ENCODE data around the gene SLC35A4. TPM values are rescaled to one million over a fixed set of nuclear protein-coding genes. Genes with fewer than 3 reads are reported as not detected.

SLC35A4 gene
- total and polyA plus RNA-seq, 4 donors, result 24.9 to 43.4 (median 32.2) TPM

GRCh38 chr5:140563596-140563995 is 1.0 kb upstream of the SLC35A4 start:
- Histone ChIP-seq H3K27me3 (ENCODE audit: control insufficient read depth in 1 of 2, insufficient read depth in 2 of 2, low read length in 1 of 2) (no peaks in the 10 kb centered on the region), H3K4me3 (ENCODE audit: low read length in 2 of 2) (peak overlapping the region; percentile 36 to 69), H3K4me1 (ENCODE audit: control insufficient read depth in 1 of 2, insufficient read depth in 2 of 2, low read length in 2 of 2) (no peaks in the 10 kb centered on the region), H3K27ac (ENCODE audit: low read depth in 1 of 2, low read length in 2 of 2) (peak overlapping the region in 1 of 2 donors; percentile 91), H3K36me3 (ENCODE audit: control insufficient read depth in 1 of 2, insufficient read depth in 2 of 2, low read length in 1 of 2) (no peaks in the 10 kb centered on the region), H3K9me3 (ENCODE audit: control insufficient read depth, low read length) (no peaks in the 10 kb centered on the region)
- intact Hi-C loops (cut with DNase I), result loop anchor here in 1 of 2 donors (5.0 to 10.0 kb wide), 2 partner anchors 74 to 141 kb away; partner anchors contain the start of genes TMCO6 and ZMAT2
- ATAC-seq (ENCODE audit: low FRiP score) (no peak), DNase-seq (no peak)
- 54 to 63% methylated on average over 8 of the region's 8 CpGs for WGBS, 2 donors

GRCh38 chr5:140565024-140565779 is 574 bp downstream of the SLC35A4 start:
- intact Hi-C loops (cut with DNase I), result loop anchor here in 1 of 2 donors (2.0 to 10.0 kb wide), 2 partner anchors 140 to 164 kb away; partner anchors contain the start of genes ANKHD1 and ZMAT2
- Histone ChIP-seq H3K36me3 (ENCODE audit: control insufficient read depth in 1 of 2, insufficient read depth in 2 of 2, low read length in 1 of 2) (no peaks in the 10 kb centered on the region), H3K9me3 (ENCODE audit: control insufficient read depth, low read length) (no peaks in the 10 kb centered on the region), H3K27me3 (ENCODE audit: control insufficient read depth in 1 of 2, insufficient read depth in 2 of 2, low read length in 1 of 2) (no peaks in the 10 kb centered on the region), H3K27ac (ENCODE audit: low read depth in 1 of 2, low read length in 2 of 2) (peak overlapping the region in 1 of 2 donors; percentile 47), H3K4me3 (ENCODE audit: low read length in 2 of 2) (peak overlapping the region; percentile 18 to 64), H3K4me1 (ENCODE audit: control insufficient read depth in 1 of 2, insufficient read depth in 2 of 2, low read length in 2 of 2) (no peaks in the 10 kb centered on the region)
- 5 to 7% methylated on average over 13 of the region's 13 CpGs for WGBS, 2 donors
- DNase-seq, result no peak
- no peak for ATAC-seq (ENCODE audit: low FRiP score)

- no peak for DNase-seq
- Histone ChIP-seq H3K4me1 (ENCODE audit: control insufficient read depth in 1 of 2, insufficient read depth in 2 of 2, low read length in 2 of 2) (no peaks in the 10 kb centered on the region), H3K36me3 (ENCODE audit: control insufficient read depth in 1 of 2, insufficient read depth in 2 of 2, low read length in 1 of 2) (no peaks in the 10 kb centered on the region), H3K9me3 (ENCODE audit: control insufficient read depth, low read length) (no peaks in the 10 kb centered on the region), H3K27ac (ENCODE audit: low read depth in 1 of 2, low read length in 2 of 2) (no peak overlapping the region), H3K27me3 (ENCODE audit: control insufficient read depth in 1 of 2, insufficient read depth in 2 of 2, low read length in 1 of 2) (no peaks in the 10 kb centered on the region), H3K4me3 (ENCODE audit: low read length in 2 of 2) (no peak overlapping the region)
- no peak for ATAC-seq (ENCODE audit: low FRiP score)
- intact Hi-C loops (cut with DNase I), result loop anchor here (2.0 to 10.0 kb wide), 3 partner anchors 67 to 165 kb away; partner anchors contain the start of genes ANKHD1 (in 1 of the 2), CD14 (in 1 of the 2) and ZMAT2 (in 1 of the 2)
- WGBS, 2 donors, result 79% methylated on average over 4 of the region's 4 CpGs
Measured at GRCh38 chr5:140565780-140566095, 1.1 kb downstream of the SLC35A4 start.

GRCh38 chr5:140566665-140567064 is 2.0 kb downstream of the SLC35A4 start:
- H3K4me1 ChIP-seq (ENCODE audit: control insufficient read depth in 1 of 2, insufficient read depth in 2 of 2, low read length in 2 of 2), result no peaks in the 10 kb centered on the region
- WGBS, 2 donors, result 91 to 94% methylated on average over 5 of the region's 5 CpGs
- no peak for ATAC-seq (ENCODE audit: low FRiP score)
- H3K27me3 ChIP-seq (ENCODE audit: control insufficient read depth in 1 of 2, insufficient read depth in 2 of 2, low read length in 1 of 2), result no peaks in the 10 kb centered on the region
- no peak overlapping the region for H3K27ac ChIP-seq (ENCODE audit: low read depth in 1 of 2, low read length in 2 of 2)
- DNase-seq, result no peak
- no peak overlapping the region for H3K4me3 ChIP-seq (ENCODE audit: low read length in 2 of 2)
- H3K36me3 ChIP-seq (ENCODE audit: control insufficient read depth in 1 of 2, insufficient read depth in 2 of 2, low read length in 1 of 2), result no peaks in the 10 kb centered on the region
- intact Hi-C loops (cut with DNase I), result loop anchor here (2.0 to 10.0 kb wide), 2 partner anchors 66 to 138 kb away; partner anchors contain the start of genes CD14 (in 1 of the 2) and ZMAT2 (in 1 of the 2)
- H3K9me3 ChIP-seq (ENCODE audit: control insufficient read depth, low read length), result no peaks in the 10 kb centered on the region

- ATAC-seq (ENCODE audit: low FRiP score), result no peak
- intact Hi-C loops (cut with DNase I), result loop anchor here (2.0 to 10.0 kb wide), 2 partner anchors 66 to 138 kb away; partner anchors contain the start of genes CD14 (in 1 of the 2) and ZMAT2 (in 1 of the 2)
- H3K9me3 ChIP-seq (ENCODE audit: control insufficient read depth, low read length), result no peaks in the 10 kb centered on the region
- no peak overlapping the region for H3K27ac ChIP-seq (ENCODE audit: low read depth in 1 of 2, low read length in 2 of 2)
- no peaks in the 10 kb centered on the region for H3K27me3 ChIP-seq (ENCODE audit: control insufficient read depth in 1 of 2, insufficient read depth in 2 of 2, low read length in 1 of 2)
- no peaks in the 10 kb centered on the region for H3K36me3 ChIP-seq (ENCODE audit: control insufficient read depth in 1 of 2, insufficient read depth in 2 of 2, low read length in 1 of 2)
- H3K4me3 ChIP-seq (ENCODE audit: low read length in 2 of 2), result no peak overlapping the region
- 88% methylated on average over 22 of the region's 22 CpGs for WGBS, 2 donors
- H3K4me1 ChIP-seq (ENCODE audit: control insufficient read depth in 1 of 2, insufficient read depth in 2 of 2, low read length in 2 of 2), result no peaks in the 10 kb centered on the region
- no peak for DNase-seq
Measured at GRCh38 chr5:140567136-140567818, 2.6 kb downstream of the SLC35A4 start.

GRCh38 chr5:140567871-140568270 is 3.2 kb downstream of the SLC35A4 start:
- DNase-seq (no peak), ATAC-seq (ENCODE audit: low FRiP score) (no peak)
- no peaks in the 10 kb centered on the region for H3K4me1 ChIP-seq (ENCODE audit: control insufficient read depth in 1 of 2, insufficient read depth in 2 of 2, low read length in 2 of 2)
- H3K4me3 ChIP-seq (ENCODE audit: low read length in 2 of 2), result no peak overlapping the region
- WGBS, 2 donors, result 95 to 97% methylated on average over 13 of the region's 13 CpGs
- H3K27me3 ChIP-seq (ENCODE audit: control insufficient read depth in 1 of 2, insufficient read depth in 2 of 2, low read length in 1 of 2), result no peaks in the 10 kb centered on the region
- H3K9me3 ChIP-seq (ENCODE audit: control insufficient read depth, low read length), result no peaks in the 10 kb centered on the region
- intact Hi-C loops (cut with DNase I), result loop anchor here (2.0 to 10.0 kb wide), 2 partner anchors 65 to 137 kb away; partner anchors contain the start of genes CD14 (in 1 of the 2) and ZMAT2 (in 1 of the 2)
- no peak overlapping the region for H3K27ac ChIP-seq (ENCODE audit: low read depth in 1 of 2, low read length in 2 of 2)
- H3K36me3 ChIP-seq (ENCODE audit: control insufficient read depth in 1 of 2, insufficient read depth in 2 of 2, low read length in 1 of 2), result no peaks in the 10 kb centered on the region

- Histone ChIP-seq H3K27me3 (ENCODE audit: control insufficient read depth in 1 of 2, insufficient read depth in 2 of 2, low read length in 1 of 2) (no peaks in the 10 kb centered on the region), H3K9me3 (ENCODE audit: control insufficient read depth, low read length) (no peaks in the 10 kb centered on the region), H3K4me1 (ENCODE audit: control insufficient read depth in 1 of 2, insufficient read depth in 2 of 2, low read length in 2 of 2) (no peaks in the 10 kb centered on the region), H3K36me3 (ENCODE audit: control insufficient read depth in 1 of 2, insufficient read depth in 2 of 2, low read length in 1 of 2) (no peaks in the 10 kb centered on the region), H3K4me3 (ENCODE audit: low read length in 2 of 2) (no peak overlapping the region), H3K27ac (ENCODE audit: low read depth in 1 of 2, low read length in 2 of 2) (no peak overlapping the region)
- intact Hi-C loops (cut with DNase I), result loop anchor here in 1 of 2 donors (10.0 kb wide), 1 partner anchor 136 kb away; the partner anchor contains the start of gene ZMAT2
- WGBS, 2 donors, result 91 to 97% methylated on average over 2 of the region's 2 CpGs
- no peak for ATAC-seq (ENCODE audit: low FRiP score)
- no peak for DNase-seq
Measured at GRCh38 chr5:140568443-140569063, 3.9 kb downstream of the SLC35A4 start.

- no peaks in the 10 kb centered on the region for H3K36me3 ChIP-seq (ENCODE audit: control insufficient read depth in 1 of 2, insufficient read depth in 2 of 2, low read length in 1 of 2)
- no peaks in the 10 kb centered on the region for H3K27me3 ChIP-seq (ENCODE audit: control insufficient read depth in 1 of 2, insufficient read depth in 2 of 2, low read length in 1 of 2)
- H3K27ac ChIP-seq (ENCODE audit: low read depth in 1 of 2, low read length in 2 of 2), result no peak overlapping the region
- intact Hi-C loops (cut with DNase I), result loop anchor here in 1 of 2 donors (10.0 kb wide), 1 partner anchor 136 kb away; the partner anchor contains the start of gene ZMAT2
- H3K4me1 ChIP-seq (ENCODE audit: control insufficient read depth in 1 of 2, insufficient read depth in 2 of 2, low read length in 2 of 2), result no peaks in the 10 kb centered on the region
- 61 to 63% methylated on average over 4 of the region's 4 CpGs for WGBS, 2 donors
- no peaks in the 10 kb centered on the region for H3K9me3 ChIP-seq (ENCODE audit: control insufficient read depth, low read length)
- DNase-seq (no peak), ATAC-seq (ENCODE audit: low FRiP score) (no peak)
- H3K4me3 ChIP-seq (ENCODE audit: low read length in 2 of 2), result no peak overlapping the region
Measured at GRCh38 chr5:140569197-140569596, 4.6 kb downstream of the SLC35A4 start.

Measured in aorta (tissue), 5 donors.